Muscle layer of colon (tissue), 2 donors: ENCODE measurements around the gene COL20A1.

Experiments
- H3K27ac ChIP-seq: one replicate; pipeline ENCODE4 v1.7.0; 2013; ENCODE audit warnings: low read depth, mild to moderate bottlenecking, low read length, moderate library complexity
- H3K27me3 ChIP-seq, 2 donors: one replicate each; pipeline ENCODE4 v1.7.0; 2013; ENCODE audit warnings: low read length in 2 of 2, mild to moderate bottlenecking in 2 of 2; ENCODE audit not compliant: insufficient read depth in 2 of 2, control insufficient read depth in 1 of 2
- H3K36me3 ChIP-seq: one replicate; pipeline ENCODE4 v1.7.0; 2013; ENCODE audit warnings: mild to moderate bottlenecking, low read length; ENCODE audit not compliant: insufficient read depth
- H3K4me1 ChIP-seq: one replicate; pipeline ENCODE4 v1.7.0; 2013; ENCODE audit warnings: mild to moderate bottlenecking, low read length; ENCODE audit not compliant: insufficient read depth
- H3K4me3 ChIP-seq, 2 donors: one replicate each; pipeline ENCODE4 v1.7.0; 2013; ENCODE audit warnings: low read length in 2 of 2, low read depth in 1 of 2, mild to moderate bottlenecking in 1 of 2, moderate library complexity in 1 of 2
- H3K9ac ChIP-seq: one replicate; pipeline ENCODE4 v1.7.0; 2013; ENCODE audit warnings: low read length
- H3K9me3 ChIP-seq: one replicate; pipeline ENCODE4 v1.7.0; 2013; ENCODE audit warnings: mild to moderate bottlenecking, low read length
- donor health status: abdominal sarcoma.
- donor health status: Adenocarcinoma of cecum.

Gene COL20A1

DNA sequence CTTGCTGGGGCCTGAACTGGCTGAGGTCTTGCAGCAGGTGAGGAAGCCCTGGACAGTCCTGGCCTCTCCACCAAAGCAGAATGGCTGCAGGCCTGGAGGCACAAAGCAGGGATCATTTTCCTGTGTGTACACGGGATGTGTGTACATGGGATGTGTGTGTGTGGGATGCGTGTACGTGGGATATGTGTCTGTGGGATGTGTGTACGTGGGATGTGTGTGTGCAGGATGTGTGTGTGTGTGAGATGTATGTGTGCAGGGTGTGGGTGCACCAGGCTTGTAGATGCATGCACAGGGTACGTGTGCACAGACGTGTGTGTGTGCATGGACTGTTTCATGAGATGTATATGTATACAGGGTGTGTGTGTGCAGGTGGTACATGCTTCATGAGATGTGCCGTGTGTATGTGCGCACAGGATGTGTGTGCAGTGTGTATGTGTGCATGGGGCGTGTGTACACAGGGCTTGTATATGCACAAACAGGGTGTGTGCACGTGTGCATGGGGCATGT is 76.1 kb downstream of the COL20A1 start:
- H3K4me1 ChIP-seq = no peaks in the 10 kb centered on the region
- H3K27me3 ChIP-seq = peaks cover 0 to 21% of the 10 kb centered on the region in 2 donors
- H3K9ac ChIP-seq = no peak overlapping the region
- no peak overlapping the region for H3K4me3 ChIP-seq
- H3K36me3 ChIP-seq = no peaks in the 10 kb centered on the region
- no peaks in the 10 kb centered on the region for H3K9me3 ChIP-seq
- no peak overlapping the region for H3K27ac ChIP-seq

DNA sequence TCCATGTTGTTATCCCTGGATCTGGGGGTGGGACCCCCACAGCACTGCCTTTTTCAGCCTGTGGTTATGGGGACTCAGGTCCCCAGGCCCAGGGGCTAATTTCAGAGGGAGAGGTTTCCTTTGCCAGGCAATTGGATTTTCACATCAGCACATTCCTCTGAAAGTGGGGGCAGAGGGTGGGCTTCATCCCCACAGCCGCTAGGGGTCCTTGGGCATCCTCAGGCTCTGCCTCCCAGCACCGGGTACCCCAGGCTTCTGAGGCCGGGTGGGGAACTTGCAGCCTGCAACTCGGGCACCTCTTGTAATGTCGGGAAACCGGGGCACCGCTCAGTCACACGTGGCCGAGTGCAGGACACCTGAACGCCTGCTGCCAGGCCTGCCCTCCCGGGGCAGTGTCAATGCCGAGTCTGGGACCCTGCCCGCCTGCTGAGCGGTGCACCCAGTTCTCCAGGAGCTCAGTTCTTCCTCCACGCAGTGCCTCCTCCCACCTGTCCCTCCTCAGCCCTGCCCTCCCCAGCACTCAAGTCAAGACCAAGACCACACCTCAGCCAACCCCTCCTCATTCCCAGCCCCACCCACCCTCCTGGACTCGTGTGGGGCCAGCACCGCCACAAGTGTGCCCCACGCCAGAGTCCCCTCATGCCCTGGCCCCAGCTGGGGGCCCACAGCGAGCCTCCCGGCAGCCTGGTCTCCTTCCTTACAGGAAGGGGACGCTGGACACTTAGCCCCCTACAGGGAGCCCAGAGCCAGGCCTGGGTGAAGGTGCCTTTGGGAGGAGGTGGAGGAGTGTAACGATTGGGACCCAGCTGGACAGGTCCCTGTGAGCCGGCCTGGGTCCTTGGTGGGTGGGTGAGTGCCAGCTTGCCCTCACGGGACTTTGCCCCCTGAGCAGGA is 77.0 kb downstream of the COL20A1 start:
- Histone ChIP-seq H3K9ac (no peak overlapping the region), H3K36me3 (no peaks in the 10 kb centered on the region), H3K9me3 (no peaks in the 10 kb centered on the region), H3K27me3 (peaks cover 0 to 21% of the 10 kb centered on the region in 2 donors), H3K4me1 (no peaks in the 10 kb centered on the region), H3K27ac (no peak overlapping the region), H3K4me3 (no peak overlapping the region)

DNA sequence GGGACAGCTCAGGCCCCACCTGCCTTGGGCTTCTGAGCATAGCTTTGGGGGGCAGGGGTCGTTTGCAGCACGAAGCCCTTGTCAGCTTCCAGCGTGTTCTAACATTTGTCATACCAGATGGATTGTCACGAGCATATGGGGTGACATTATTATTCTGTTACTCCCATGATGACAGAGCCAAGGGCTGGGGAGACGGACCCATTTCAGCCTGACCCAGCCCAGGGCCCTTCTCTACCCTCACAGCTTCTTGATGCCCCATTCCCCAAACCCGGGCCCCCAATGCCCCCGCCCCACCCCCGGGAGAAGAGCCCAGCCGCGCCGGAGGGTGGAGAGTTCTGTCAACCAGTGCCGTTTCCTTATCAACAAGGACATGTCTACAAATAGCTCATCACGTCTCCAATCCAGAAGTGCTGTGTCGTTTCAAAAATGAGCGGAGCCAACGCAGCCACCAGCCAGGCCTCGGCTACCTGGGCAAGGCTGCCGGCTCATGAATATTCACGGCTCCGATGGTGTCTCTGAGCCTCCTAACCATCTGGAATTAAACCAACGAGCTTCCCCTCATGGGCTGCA is 77.7 kb downstream of the COL20A1 start:
- H3K27ac ChIP-seq = no peak overlapping the region

GRCh38 chr20:63371291-63371865 is 78.4 kb downstream of the COL20A1 start:
- no peak overlapping the region for H3K4me3 ChIP-seq
- H3K9ac ChIP-seq = no peak overlapping the region
- H3K4me1 ChIP-seq = no peaks in the 10 kb centered on the region
- no peaks in the 10 kb centered on the region for H3K9me3 ChIP-seq
- H3K27ac ChIP-seq = no peak overlapping the region
- H3K27me3 ChIP-seq = peaks cover 0 to 31% of the 10 kb centered on the region in 2 donors
- no peaks in the 10 kb centered on the region for H3K36me3 ChIP-seq

More for the DNA sequence above, 77.7 kb downstream of the COL20A1 start:
- Histone ChIP-seq H3K4me1 (no peaks in the 10 kb centered on the region), H3K9me3 (no peaks in the 10 kb centered on the region), H3K27me3 (peaks cover 0 to 27% of the 10 kb centered on the region in 2 donors), H3K36me3 (no peaks in the 10 kb centered on the region), H3K9ac (no peak overlapping the region), H3K4me3 (no peak overlapping the region)

- Histone ChIP-seq H3K4me3 (no peak overlapping the region), H3K36me3 (no peaks in the 10 kb centered on the region), H3K9ac (no peak overlapping the region), H3K27me3 (peaks cover 0 to 41% of the 10 kb centered on the region in 2 donors), H3K9me3 (no peaks in the 10 kb centered on the region), H3K4me1 (no peaks in the 10 kb centered on the region), H3K27ac (no peak overlapping the region)
These were observed 80.2 kb downstream of the COL20A1 start for GRCh38 chr20:63372971-63373885.

DNA sequence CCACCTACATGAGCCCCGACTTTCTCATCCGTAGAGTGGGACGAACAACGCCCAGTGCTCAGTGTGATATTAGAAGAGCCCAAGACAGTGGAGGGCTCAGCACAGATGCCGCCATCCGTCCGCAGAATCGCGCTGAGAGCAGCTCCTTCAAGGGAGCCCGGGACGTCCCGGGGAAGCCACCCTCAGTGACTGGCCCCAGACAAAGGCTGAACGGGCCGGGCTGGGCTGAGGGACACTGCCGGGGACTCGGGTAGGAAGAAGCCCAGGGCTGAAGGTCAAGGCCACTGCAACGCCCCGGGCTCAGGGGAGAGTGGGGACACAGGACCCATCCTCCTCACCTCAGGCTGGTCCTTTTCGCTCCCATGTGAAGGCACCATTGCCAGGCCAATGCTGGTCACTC is 81.0 kb downstream of the COL20A1 start:
- Histone ChIP-seq H3K9me3 (no peaks in the 10 kb centered on the region), H3K4me3 (no peak overlapping the region), H3K9ac (no peak overlapping the region), H3K27ac (no peak overlapping the region), H3K27me3 (peaks cover 0 to 41% of the 10 kb centered on the region in 2 donors), H3K4me1 (no peaks in the 10 kb centered on the region), H3K36me3 (no peaks in the 10 kb centered on the region)

GRCh38 chr20:63374504-63374903 is 81.5 kb downstream of the COL20A1 start:
- no peaks in the 10 kb centered on the region for H3K36me3 ChIP-seq
- H3K4me1 ChIP-seq = no peaks in the 10 kb centered on the region
- H3K4me3 ChIP-seq = no peak overlapping the region
- H3K9ac ChIP-seq = no peak overlapping the region
- no peaks in the 10 kb centered on the region for H3K9me3 ChIP-seq
- no peak overlapping the region for H3K27ac ChIP-seq
- H3K27me3 ChIP-seq = peaks cover 0 to 41% of the 10 kb centered on the region in 2 donors

DNA sequence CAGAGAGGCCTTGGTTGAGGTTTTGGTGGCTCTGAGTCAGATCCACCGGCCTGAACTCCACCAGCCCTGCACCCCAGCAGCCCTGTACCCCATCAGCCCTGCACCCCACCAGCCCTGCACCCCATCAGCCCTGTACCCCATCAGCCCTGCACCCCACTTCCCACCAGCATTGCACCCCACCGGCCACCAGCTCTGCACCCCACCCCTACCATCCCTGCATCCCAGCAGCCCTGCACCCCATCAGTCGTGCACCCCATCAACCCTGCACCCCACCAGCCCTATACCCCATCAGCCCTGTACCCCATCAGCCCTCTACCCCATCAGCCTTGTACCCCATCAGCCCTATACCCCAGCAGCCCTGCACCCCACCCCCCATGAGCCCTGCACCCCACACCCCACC is 82.5 kb downstream of the COL20A1 start:
- Histone ChIP-seq H3K9ac (no peak overlapping the region), H3K27ac (no peak overlapping the region), H3K9me3 (no peaks in the 10 kb centered on the region), H3K4me1 (no peaks in the 10 kb centered on the region), H3K27me3 (peaks cover 0 to 41% of the 10 kb centered on the region in 2 donors), H3K36me3 (no peaks in the 10 kb centered on the region), H3K4me3 (no peak overlapping the region)

GRCh38 chr20:63376283-63377250 is 83.6 kb downstream of the COL20A1 start:
- no peaks in the 10 kb centered on the region for H3K9me3 ChIP-seq
- no peak overlapping the region for H3K9ac ChIP-seq
- no peaks in the 10 kb centered on the region for H3K4me1 ChIP-seq
- no peak overlapping the region for H3K27ac ChIP-seq
- peaks cover 0 to 43% of the 10 kb centered on the region in 2 donors for H3K27me3 ChIP-seq
- H3K4me3 ChIP-seq = no peak overlapping the region
- H3K36me3 ChIP-seq = no peaks in the 10 kb centered on the region

GRCh38 chr20:63377256-63377941 is 84.4 kb downstream of the COL20A1 start:
- H3K27ac ChIP-seq = no peak overlapping the region
- no peaks in the 10 kb centered on the region for H3K36me3 ChIP-seq
- H3K27me3 ChIP-seq = peaks cover 0 to 49% of the 10 kb centered on the region in 2 donors
- H3K9ac ChIP-seq = no peak overlapping the region
- H3K4me1 ChIP-seq = no peaks in the 10 kb centered on the region
- no peak overlapping the region for H3K4me3 ChIP-seq
- no peaks in the 10 kb centered on the region for H3K9me3 ChIP-seq
